GM18517 (cell line): Measurements from ENCODE around the gene PSAP.

Source experiments
- ATAC-seq: cut with Tn5 transposase; IDR thresholded peaks from one replicate; pipeline ENCODE4 v1.9.1; 2021; ENCODE audit warnings: mild to moderate bottlenecking, moderate library complexity; ENCODE audit not compliant: unreplicated experiment

Gene PSAP

DNA sequence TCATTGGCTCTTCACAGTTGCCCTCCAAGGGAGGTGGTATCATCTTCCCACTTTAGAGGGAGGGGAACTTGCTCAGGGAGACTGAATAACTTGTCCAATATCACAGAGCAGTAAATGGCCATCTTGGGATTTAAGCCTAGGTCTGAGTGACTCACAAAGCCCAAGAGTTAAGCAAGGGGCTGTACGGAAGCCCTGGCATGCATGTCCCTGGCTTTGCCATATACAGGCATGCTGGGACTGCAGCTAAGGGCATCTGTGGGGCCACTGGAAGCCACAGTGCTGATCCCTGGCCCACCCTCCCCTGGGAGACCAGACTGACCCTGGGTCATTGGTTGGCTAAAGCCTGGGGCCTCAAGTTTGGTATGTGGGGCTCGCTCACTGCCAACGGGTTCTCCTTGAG lies 80.8 kb downstream of the PSAP start:
- ATAC-seq = no peak

DNA sequence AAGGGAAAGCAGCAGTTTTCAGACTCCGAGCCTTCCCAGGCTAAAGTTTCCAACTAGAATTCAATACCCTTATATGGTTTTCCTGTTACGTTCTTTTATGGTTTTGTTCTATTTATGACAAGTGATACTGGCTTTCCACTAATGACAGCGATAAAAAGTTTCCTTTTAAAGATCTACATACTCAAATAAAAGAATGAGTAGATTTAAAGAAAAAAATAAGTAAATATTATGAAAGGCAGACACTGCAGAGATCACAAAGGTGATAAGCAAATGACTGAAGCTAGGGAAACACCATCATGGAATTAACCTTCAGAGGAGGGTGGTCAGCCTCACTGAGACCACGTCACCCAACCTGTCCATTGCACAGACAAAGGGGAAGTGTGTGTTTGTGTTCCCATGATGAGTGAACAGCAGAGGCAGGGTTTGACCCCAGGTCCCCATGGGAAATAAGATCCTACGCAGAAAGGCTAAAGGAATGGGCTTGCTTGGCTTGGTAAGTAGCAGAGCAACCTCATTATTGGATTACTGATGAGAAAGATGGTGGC lies 81.7 kb downstream of the PSAP start:
- peak; percentile 33 for ATAC-seq

- no peak for ATAC-seq
These were observed 83.5 kb downstream of the PSAP start for GRCh38 chr10:71767420-71768035.

- ATAC-seq = no peak
These were observed 84.2 kb downstream of the PSAP start for GRCh38 chr10:71766717-71767419.
